ENCODE measurements around the gene NEURL3. TPM values are rescaled to one million over a fixed set of nuclear protein-coding genes. Genes with fewer than 3 reads are reported as not detected.
A peak's percentile ranks its signal among the peaks of the same experiment; 100 is the strongest.

Gene NEURL3
- total and polyA plus RNA-seq, 12 donors: 0.03 to 0.41 (median 0.18) TPM; not detected in 8

- Histone ChIP-seq H3K4me3 (peak overlapping the region in 1 of 4 donors; percentile 39), H3K36me3 (replicated peaks in 1 of 2) (no peaks in the 10 kb centered on the region), H3K9me3 (replicated peaks in 1 of 3) (no peaks in the 10 kb centered on the region), H3K4me1 (replicated peaks in 1 of 2) (peaks cover 8 to 42% of the 10 kb centered on the region in 2 donors), H3K27me3 (no peaks in the 10 kb centered on the region), H3K27ac (peak overlapping the region in 4 of 5 donors; percentile 54 to 90 (median 72))
- intact Hi-C loops (cut with DNase I): no loop called here
- WGBS, 4 donors: 7 to 13% (median 13%) methylated on average over 15 to 23 of the region's 23 CpGs
- peak; percentile 88 to 98 (median 95) for DNase-seq
- peak in 1 of 2 donors; percentile 45 for TF ChIP-seq POLR2A (IDR thresholded peaks at IDR 0.05)
- no peak for TF ChIP-seq CTCF (IDR thresholded peaks at IDR 0.05)
Measured at GRCh38 chr2:96531872-96532505, 26.8 kb upstream of the NEURL3 start.

- peak overlapping the region in 1 of 4 donors; percentile 39 for H3K4me3 ChIP-seq
- H3K4me1 ChIP-seq (replicated peaks in 1 of 2): peaks cover 8 to 42% of the 10 kb centered on the region in 2 donors
- intact Hi-C loops (cut with DNase I): no loop called here
- H3K27me3 ChIP-seq: no peaks in the 10 kb centered on the region
- WGBS, 4 donors: 83 to 87% (median 84%) methylated on average over 8 to 9 of the region's 9 CpGs
- peak overlapping the region in 3 of 5 donors; percentile 63 to 90 (median 80) for H3K27ac ChIP-seq
- H3K9me3 ChIP-seq (replicated peaks in 1 of 3): no peaks in the 10 kb centered on the region
- peak in 3 of 7 donors; percentile 16 to 31 (median 19) for DNase-seq
- no peaks in the 10 kb centered on the region for H3K36me3 ChIP-seq (replicated peaks in 1 of 2)
- no peak for TF ChIP-seq CTCF (IDR thresholded peaks at IDR 0.05)
Measured at GRCh38 chr2:96531366-96531765, 26.2 kb upstream of the NEURL3 start.

- Histone ChIP-seq H3K4me1 (replicated peaks in 1 of 2) (peaks cover 8 to 42% of the 10 kb centered on the region in 2 donors), H3K4me3 (no peak overlapping the region), H3K9me3 (replicated peaks in 1 of 3) (no peaks in the 10 kb centered on the region), H3K27ac (peak overlapping the region in 1 of 5 donors; percentile 80), H3K36me3 (replicated peaks in 1 of 2) (no peaks in the 10 kb centered on the region), H3K27me3 (no peaks in the 10 kb centered on the region)
- intact Hi-C loops (cut with DNase I): no loop called here
- DNase-seq: peak in 2 of 7 donors; percentile 10 to 12
- TF ChIP-seq POLR2A (IDR thresholded peaks at IDR 0.05) (no peak), CTCF (IDR thresholded peaks at IDR 0.05) (no peak)
- 75 to 89% (median 87%) methylated on average over 5 to 16 of the region's 16 CpGs for WGBS, 4 donors
Measured at GRCh38 chr2:96530474-96531357, 25.6 kb upstream of the NEURL3 start.

- Histone ChIP-seq H3K4me1 (replicated peaks in 1 of 2) (peaks cover 8 to 42% of the 10 kb centered on the region in 2 donors), H3K36me3 (replicated peaks in 1 of 2) (no peaks in the 10 kb centered on the region), H3K27ac (no peak overlapping the region), H3K9me3 (replicated peaks in 1 of 3) (no peaks in the 10 kb centered on the region), H3K4me3 (no peak overlapping the region), H3K27me3 (no peaks in the 10 kb centered on the region)
- TF ChIP-seq POLR2A (IDR thresholded peaks at IDR 0.05) (no peak), CTCF (IDR thresholded peaks at IDR 0.05) (no peak)
- 69 to 88% (median 85%) methylated on average over 5 to 6 of the region's 6 CpGs for WGBS, 4 donors
- DNase-seq: peak in 1 of 7 donors; percentile 12
- intact Hi-C loops (cut with DNase I): no loop called here
Measured at GRCh38 chr2:96530144-96530430, 24.9 kb upstream of the NEURL3 start.

All from adrenal gland (tissue), 12 donors.